Measurements from ENCODE around the gene LTB. TPM values are rescaled to one million over a fixed set of nuclear protein-coding genes. Genes with fewer than 3 reads are reported as not detected.

The LTB gene
- polyA plus RNA-seq, 4 donors: 0.88 to 2.3 (median 2.0) TPM

DNA sequence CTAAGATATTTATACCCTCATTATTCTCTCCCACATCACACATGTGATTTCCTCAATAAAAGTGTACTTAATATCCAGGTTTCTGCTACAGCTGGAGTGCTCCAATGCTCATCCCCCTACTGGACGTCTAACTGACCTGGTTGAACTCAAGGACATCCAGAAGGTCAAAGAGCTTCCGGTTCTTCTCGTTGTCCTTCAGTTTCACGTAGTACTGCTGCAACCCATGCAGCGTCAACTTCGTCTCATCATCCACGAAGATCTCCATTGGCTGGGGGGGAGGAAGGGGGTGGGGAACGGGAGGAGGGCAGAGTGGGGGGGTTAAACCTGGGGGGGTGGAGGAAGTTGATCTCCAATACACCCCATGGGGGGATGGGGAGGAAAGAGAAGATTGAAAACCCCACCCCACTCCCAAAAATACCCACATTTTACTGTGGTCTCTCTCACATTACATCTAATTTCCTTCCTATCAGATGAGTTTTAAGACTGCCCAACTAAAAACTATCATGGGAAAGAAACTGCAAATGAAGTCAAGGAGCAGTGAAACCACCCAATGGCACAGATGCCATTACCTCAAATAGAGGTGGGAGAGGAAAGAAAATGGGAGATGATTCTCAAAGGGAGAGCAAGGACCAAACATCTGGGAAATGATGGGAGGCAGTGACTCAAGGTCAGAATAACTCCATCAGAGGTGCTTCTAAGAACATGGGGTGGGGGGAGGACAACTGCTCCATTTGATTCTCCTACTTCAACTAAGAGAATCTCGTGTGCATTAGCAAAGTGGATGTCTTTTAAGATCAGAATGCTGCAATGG, 49.4 kb downstream of the LTB start:
- DNase-seq (ENCODE audit: low read depth in 4 of 4, low spot score in 2 of 4): no peak

GRCh38 chr6:31531771-31532643, 50.2 kb downstream of the LTB start:
- DNase-seq (ENCODE audit: low read depth in 4 of 4, low spot score in 2 of 4): no peak

- no peak for DNase-seq (ENCODE audit: low read depth in 4 of 4, low spot score in 2 of 4)
Measured at GRCh38 chr6:31531162-31531561, 51.1 kb downstream of the LTB start.

DNA sequence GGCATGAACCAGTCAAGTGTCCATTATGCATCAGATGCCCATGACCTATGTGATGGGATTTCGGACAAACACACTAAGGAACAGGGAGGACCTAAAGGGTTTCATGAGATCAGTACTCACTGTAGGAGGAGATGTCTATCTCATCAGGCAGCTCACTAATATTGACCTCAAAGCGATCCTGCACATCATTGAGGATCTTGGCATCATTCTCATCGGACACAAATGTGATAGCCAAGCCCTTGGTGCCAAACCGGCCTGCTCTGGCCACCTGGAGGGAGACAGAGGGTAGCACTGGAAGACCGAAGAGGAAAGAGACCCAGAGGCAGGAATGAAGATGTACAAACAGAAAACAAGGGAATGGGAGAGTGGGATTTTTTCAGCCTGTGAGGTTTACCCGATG, 51.6 kb downstream of the LTB start:
- DNase-seq (ENCODE audit: low read depth in 4 of 4, low spot score in 2 of 4): no peak

Other genes starting within 250 kb of the LTB start
- 100 to 1,000 TPM; 118 to 163 (median 137) TPM for gene HLA-B, start 225.2 kb downstream of the LTB start, polyA plus RNA-seq (ENCODE audit: insufficient read length in 4 of 4)
- gene MICA, start 178.8 kb downstream of the LTB start, polyA plus RNA-seq (ENCODE audit: insufficient read length in 4 of 4): 10 to 100 TPM in 1 of 4 donors, 1 to 10 TPM in 3; 3.6 to 10.9 (median 8.0) TPM
- 1 to 10 TPM in 2 of 4 donors, under 1 TPM in 2; 0.45 to 1.8 (median 0.88) TPM for gene MICB, start 84.3 kb downstream of the LTB start, polyA plus RNA-seq (ENCODE audit: insufficient read length in 4 of 4)
- gene MCCD1, start 53.5 kb downstream of the LTB start, polyA plus RNA-seq (ENCODE audit: insufficient read length in 4 of 4): 10 to 100 TPM; 15.4 to 24.2 (median 18.0) TPM
- 100 to 1,000 TPM; 462 to 709 (median 569) TPM for gene DDX39B, start 40.4 kb downstream of the LTB start, polyA plus RNA-seq (ENCODE audit: insufficient read length in 4 of 4)
- gene ATP6V1G2, start 35.8 kb downstream of the LTB start, polyA plus RNA-seq (ENCODE audit: insufficient read length in 4 of 4): 10 to 100 TPM in 1 of 4 donors, 1 to 10 TPM in 3; 6.4 to 10.5 (median 6.5) TPM
- 10 to 100 TPM; 18.4 to 29.0 (median 25.5) TPM for gene NFKBIL1, start 34.8 kb downstream of the LTB start, polyA plus RNA-seq (ENCODE audit: insufficient read length in 4 of 4)
- under 1 TPM; 0.24 to 0.39 (median 0.31) TPM for gene LTA, start 10.1 kb downstream of the LTB start, polyA plus RNA-seq (ENCODE audit: insufficient read length in 4 of 4)
- gene TNF, start 6.9 kb downstream of the LTB start, polyA plus RNA-seq (ENCODE audit: insufficient read length in 4 of 4): under 1 TPM in 1 of 4 donors, not detected in 3; 0.49 TPM
- 1 to 10 TPM; 4.2 to 6.2 (median 5.0) TPM for gene LST1, start 3.9 kb upstream of the LTB start, polyA plus RNA-seq (ENCODE audit: insufficient read length in 4 of 4)
- under 1 TPM in 3 of 4 donors, not detected in 1; 0.16 to 0.52 (median 0.25) TPM for gene NCR3, start 10.6 kb upstream of the LTB start, polyA plus RNA-seq (ENCODE audit: insufficient read length in 4 of 4)
- gene AIF1, start 32.8 kb upstream of the LTB start, polyA plus RNA-seq (ENCODE audit: insufficient read length in 4 of 4): 10 to 100 TPM; 61.0 to 92.7 (median 73.5) TPM
- gene PRRC2A, start 38.3 kb upstream of the LTB start, polyA plus RNA-seq (ENCODE audit: insufficient read length in 4 of 4): 100 to 1,000 TPM; 129 to 238 (median 197) TPM
- gene BAG6, start 70.2 kb upstream of the LTB start, polyA plus RNA-seq (ENCODE audit: insufficient read length in 4 of 4): 100 to 1,000 TPM; 218 to 274 (median 261) TPM
- gene APOM, start 73.5 kb upstream of the LTB start, polyA plus RNA-seq (ENCODE audit: insufficient read length in 4 of 4): 100 to 1,000 TPM in 3 of 4 donors, 10 to 100 TPM in 1; 89.9 to 124 (median 104) TPM
- 10 to 100 TPM; 17.9 to 24.3 (median 21.4) TPM for gene C6orf47, start 78.4 kb upstream of the LTB start, polyA plus RNA-seq (ENCODE audit: insufficient read length in 4 of 4)
- 10 to 100 TPM; 25.2 to 33.9 (median 29.5) TPM for gene GPANK1, start 82.6 kb upstream of the LTB start, polyA plus RNA-seq (ENCODE audit: insufficient read length in 4 of 4)
- 100 to 1,000 TPM; 224 to 234 (median 228) TPM for gene CSNK2B, start 83.7 kb upstream of the LTB start, polyA plus RNA-seq (ENCODE audit: insufficient read length in 4 of 4)
- gene LY6G5B, start 87.6 kb upstream of the LTB start, polyA plus RNA-seq (ENCODE audit: insufficient read length in 4 of 4): 10 to 100 TPM in 3 of 4 donors, 1 to 10 TPM in 1; 9.0 to 37.0 (median 19.2) TPM
- gene LY6G5C, start 98.6 kb upstream of the LTB start, polyA plus RNA-seq (ENCODE audit: insufficient read length in 4 of 4): 1 to 10 TPM; 2.4 to 5.6 (median 3.0) TPM
- 10 to 100 TPM; 54.3 to 74.8 (median 61.5) TPM for gene ABHD16A, start 120.9 kb upstream of the LTB start, polyA plus RNA-seq (ENCODE audit: insufficient read length in 4 of 4)
- gene LY6G6F, start 124.4 kb upstream of the LTB start, polyA plus RNA-seq (ENCODE audit: insufficient read length in 4 of 4): under 1 TPM; 0.21 to 0.81 (median 0.57) TPM
- under 1 TPM in 1 of 4 donors, not detected in 3; 0.65 TPM for gene LY6G6D, start 132.9 kb upstream of the LTB start, polyA plus RNA-seq (ENCODE audit: insufficient read length in 4 of 4)
- 1 to 10 TPM in 1 of 4 donors, under 1 TPM in 2, not detected in 1; 0.32 to 1.4 (median 0.47) TPM for gene LY6G6C, start 139.3 kb upstream of the LTB start, polyA plus RNA-seq (ENCODE audit: insufficient read length in 4 of 4)
- gene MPIG6B, start 140.9 kb upstream of the LTB start, polyA plus RNA-seq (ENCODE audit: insufficient read length in 4 of 4): 1 to 10 TPM in 3 of 4 donors, under 1 TPM in 1; 0.72 to 2.4 (median 1.5) TPM
- 100 to 1,000 TPM; 163 to 243 (median 200) TPM for gene DDAH2, start 146.9 kb upstream of the LTB start, polyA plus RNA-seq (ENCODE audit: insufficient read length in 4 of 4)
- gene CLIC1, start 154.1 kb upstream of the LTB start, polyA plus RNA-seq (ENCODE audit: insufficient read length in 4 of 4): 100 to 1,000 TPM; 251 to 323 (median 297) TPM
- gene MSH5, start 157.6 kb upstream of the LTB start, polyA plus RNA-seq (ENCODE audit: insufficient read length in 4 of 4): 10 to 100 TPM; 13.1 to 58.4 (median 30.9) TPM
- 10 to 100 TPM in 2 of 4 donors, 1 to 10 TPM in 2; 4.2 to 12.9 (median 7.3) TPM for gene SAPCD1, start 180.2 kb upstream of the LTB start, polyA plus RNA-seq (ENCODE audit: insufficient read length in 4 of 4)
- gene VWA7, start 194.9 kb upstream of the LTB start, polyA plus RNA-seq (ENCODE audit: insufficient read length in 4 of 4): 10 to 100 TPM in 2 of 4 donors, 1 to 10 TPM in 2; 8.1 to 10.7 (median 9.6) TPM
- 10 to 100 TPM; 51.9 to 64.8 (median 55.2) TPM for gene VARS1, start 213.3 kb upstream of the LTB start, polyA plus RNA-seq (ENCODE audit: insufficient read length in 4 of 4)
- 10 to 100 TPM; 80.4 to 88.0 (median 84.9) TPM for gene LSM2, start 224.5 kb upstream of the LTB start, polyA plus RNA-seq (ENCODE audit: insufficient read length in 4 of 4)
- gene HSPA1L, start 232.9 kb upstream of the LTB start, polyA plus RNA-seq (ENCODE audit: insufficient read length in 4 of 4): 1 to 10 TPM; 3.6 to 4.2 (median 3.8) TPM
- 100 to 1,000 TPM in 3 of 4 donors, 10 to 100 TPM in 1; 92.5 to 123 (median 116) TPM for gene HSPA1A, start 233.1 kb upstream of the LTB start, polyA plus RNA-seq (ENCODE audit: insufficient read length in 4 of 4)
- gene HSPA1B, start 245.3 kb upstream of the LTB start, polyA plus RNA-seq (ENCODE audit: insufficient read length in 4 of 4): 100 to 1,000 TPM; 128 to 169 (median 155) TPM